Tibial nerve (tissue), 4 donors: ENCODE results near the gene KAZN.

ENCODE experiments used
- EP300 ChIP-seq, 2 donors: sonication (generic); formaldehyde crosslinking; IDR thresholded peaks; one replicate each; pipeline ENCODE4 v1.6.1; 2017; ENCODE audit warnings: antibody characterized with exemption in 2 of 2, mild to moderate bottlenecking in 1 of 2
- POLR2A ChIP-seq, 2 donors: fragments of 450-650 bp; IDR thresholded peaks; one replicate each; pipeline ENCODE4 v1.6.1; 2017; ENCODE audit warnings: antibody characterized with exemption in 2 of 2, mild to moderate bottlenecking in 2 of 2, moderate library complexity in 2 of 2
- TF ChIP-seq, protein P1 (sequence below), 5 experiments: fragments of 200-600 bp in 3 of 5; fragments of 450-650 bp in 2 of 5; sonication (generic) in 3 of 5; IDR thresholded peaks; one replicate each; pipeline ENCODE4 v1.5.1; 2016 to 2019; ENCODE audit warnings: antibody characterized with exemption in 5 of 5, mild to moderate bottlenecking in 3 of 5, moderate library complexity in 2 of 5

GRCh38 chr1:14773396-14774025 is 175.0 kb downstream of the KAZN start:
- TF ChIP-seq, protein P1, sequence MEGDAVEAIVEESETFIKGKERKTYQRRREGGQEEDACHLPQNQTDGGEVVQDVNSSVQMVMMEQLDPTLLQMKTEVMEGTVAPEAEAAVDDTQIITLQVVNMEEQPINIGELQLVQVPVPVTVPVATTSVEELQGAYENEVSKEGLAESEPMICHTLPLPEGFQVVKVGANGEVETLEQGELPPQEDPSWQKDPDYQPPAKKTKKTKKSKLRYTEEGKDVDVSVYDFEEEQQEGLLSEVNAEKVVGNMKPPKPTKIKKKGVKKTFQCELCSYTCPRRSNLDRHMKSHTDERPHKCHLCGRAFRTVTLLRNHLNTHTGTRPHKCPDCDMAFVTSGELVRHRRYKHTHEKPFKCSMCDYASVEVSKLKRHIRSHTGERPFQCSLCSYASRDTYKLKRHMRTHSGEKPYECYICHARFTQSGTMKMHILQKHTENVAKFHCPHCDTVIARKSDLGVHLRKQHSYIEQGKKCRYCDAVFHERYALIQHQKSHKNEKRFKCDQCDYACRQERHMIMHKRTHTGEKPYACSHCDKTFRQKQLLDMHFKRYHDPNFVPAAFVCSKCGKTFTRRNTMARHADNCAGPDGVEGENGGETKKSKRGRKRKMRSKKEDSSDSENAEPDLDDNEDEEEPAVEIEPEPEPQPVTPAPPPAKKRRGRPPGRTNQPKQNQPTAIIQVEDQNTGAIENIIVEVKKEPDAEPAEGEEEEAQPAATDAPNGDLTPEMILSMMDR (IDR thresholded peaks at IDR 0.05): no peak
- TF ChIP-seq POLR2A (IDR thresholded peaks at IDR 0.05) (no peak), EP300 (IDR thresholded peaks at IDR 0.05) (no peak)
